GM23338 (cell line): ENCODE measurements around the gene CDH4. TPM values are rescaled to one million over a fixed set of nuclear protein-coding genes. Genes with fewer than 3 reads are reported as not detected.

Experiments used
- ATAC-seq: fragments of 200-7000 bp; cut with Tn5 transposase; 3 replicates; pipeline ENCODE4 v1.9.1; 2020
- DNase-seq: peaks from one replicate; pipeline ENCODE4 v3.0.0-alpha.2; 2015; ENCODE audit warnings: low spot score
- H2AFZ ChIP-seq: fragments of 200-600 bp; sonication (generic); 2 replicates; pipeline ENCODE4 v1.8.0; 2016; ENCODE audit warnings: antibody characterized with exemption, mild to moderate bottlenecking, moderate library complexity
- H3F3A ChIP-seq: fragments of 200-600 bp; sonication (generic); replicated peaks from 2 replicates; pipeline ENCODE4 v1.8.0; 2017; ENCODE audit warnings: antibody characterized with exemption, mixed run types, low read depth
- H3K27ac ChIP-seq: fragments of 200-600 bp; sonication (generic); 2 replicates; pipeline ENCODE4 v1.6.1; 2016; ENCODE audit warnings: low read depth
- H3K27me3 ChIP-seq: fragments of 200-600 bp; sonication (generic); 2 replicates; pipeline ENCODE4 v1.8.0; 2016; ENCODE audit warnings: mild to moderate bottlenecking, mixed run types, moderate library complexity; ENCODE audit not compliant: insufficient read depth
- H3K36me3 ChIP-seq: fragments of 200-600 bp; sonication (generic); 2 replicates; pipeline ENCODE4 v1.8.0; 2016; ENCODE audit warnings: mild to moderate bottlenecking; ENCODE audit not compliant: insufficient read depth
- H3K4me1 ChIP-seq: fragments of 200-600 bp; sonication (generic); 2 replicates; pipeline ENCODE4 v1.8.0; 2016; ENCODE audit warnings: mild to moderate bottlenecking, moderate library complexity; ENCODE audit not compliant: insufficient read depth
- H3K4me2 ChIP-seq: fragments of 200-600 bp; sonication (generic); 2 replicates; pipeline ENCODE4 v1.7.1; 2017; ENCODE audit warnings: mixed run types
- H3K4me3 ChIP-seq: fragments of 200-600 bp; sonication (generic); 2 replicates; pipeline ENCODE4 v1.6.1; 2016; ENCODE audit warnings: mixed run types
- H3K79me2 ChIP-seq: fragments of 200-600 bp; sonication (generic); replicated peaks from 2 replicates; pipeline ENCODE4 v1.8.0; 2017; ENCODE audit warnings: mild to moderate bottlenecking; ENCODE audit not compliant: insufficient read depth
- H3K9me2 ChIP-seq: fragments of 200-600 bp; sonication (generic); 2 replicates; pipeline ENCODE4 v1.8.0; 2017; ENCODE audit not compliant: insufficient read depth
- H4K20me1 ChIP-seq: fragments of 200-600 bp; sonication (generic); replicated peaks from 2 replicates; pipeline ENCODE4 v1.8.0; 2017; ENCODE audit warnings: mild to moderate bottlenecking; ENCODE audit not compliant: insufficient read depth
- H3K27ac Mint-ChIP-seq: 2 replicates; pipeline ENCODE4 v1.8.0; 2020; ENCODE audit warnings: inconsistent platforms, mild to moderate bottlenecking, moderate library complexity, mixed read lengths
- H3K27me3 Mint-ChIP-seq: 3 replicates; pipeline ENCODE4 v1.8.0; 2022; ENCODE audit warnings: low read depth, mild to moderate bottlenecking, moderate library complexity, mixed read lengths, inconsistent platforms; ENCODE audit not compliant: insufficient read depth, poor library complexity
- H3K36me3 Mint-ChIP-seq: 3 replicates; pipeline ENCODE4 v1.8.0; 2021; ENCODE audit warnings: low read depth, mild to moderate bottlenecking, inconsistent platforms, moderate library complexity, mixed read lengths
- H3K4me1 Mint-ChIP-seq: 3 replicates; pipeline ENCODE4 v1.8.0; 2020; ENCODE audit warnings: mild to moderate bottlenecking, inconsistent platforms, mixed read lengths
- H3K4me3 Mint-ChIP-seq: 3 replicates; pipeline ENCODE4 v1.8.0; 2021; ENCODE audit warnings: moderate library complexity, mild to moderate bottlenecking, inconsistent platforms, mixed read lengths
- H3K9me3 Mint-ChIP-seq: 3 replicates; pipeline ENCODE4 v1.8.0; 2020; ENCODE audit warnings: moderate library complexity, mild to moderate bottlenecking, inconsistent platforms, mixed read lengths
- CREB1 ChIP-seq: fragments of 250-450 bp; sonication (Bioruptor Pico); IDR thresholded peaks from 2 replicates; pipeline ENCODE4 v1.5.0; 2020; ENCODE audit warnings: low read depth, mild to moderate bottlenecking, moderate library complexity
- CTCF ChIP-seq, 2 experiments: fragments of 200-600 bp in 1 of 2; sonication (generic) in 1 of 2; conservative IDR thresholded peaks; 2 replicates each; pipeline versions ENCODE4 v1.5.1 to v1.6.1; 2016 to 2017; ENCODE audit warnings: antibody characterized with exemption in 2 of 2, low read depth in 2 of 2, mild to moderate bottlenecking in 2 of 2, moderate library complexity in 1 of 2
- ETS1 ChIP-seq: IDR thresholded peaks from 2 replicates; pipeline ENCODE4 v1.6.1; 2016; ENCODE audit warnings: antibody characterized with exemption
- EZH2 ChIP-seq: fragments of 200-600 bp; sonication (generic); IDR thresholded peaks from one replicate; pipeline ENCODE4 v1.8.0; 2017; ENCODE audit warnings: antibody characterized with exemption, mild to moderate bottlenecking, low read depth; ENCODE audit not compliant: unreplicated experiment
- EZH2phosphoT487 ChIP-seq: fragments of 200-600 bp; sonication (generic); IDR thresholded peaks from one replicate; pipeline ENCODE4 v1.8.1; 2018; ENCODE audit warnings: antibody characterized with exemption; ENCODE audit not compliant: unreplicated experiment
- NANOG ChIP-seq: IDR thresholded peaks from 2 replicates; pipeline ENCODE4 v1.6.1; 2016; ENCODE audit warnings: antibody characterized with exemption, borderline replicate concordance
- POLR2AphosphoS5 ChIP-seq: IDR thresholded peaks from 2 replicates; pipeline ENCODE4 v1.6.1; 2016; ENCODE audit warnings: antibody characterized with exemption, low read depth
- STAT1 ChIP-seq: IDR thresholded peaks from one replicate; pipeline ENCODE4 v1.6.1; 2016; ENCODE audit warnings: antibody characterized with exemption; ENCODE audit not compliant: unreplicated experiment
- ZNF114 ChIP-seq: fragments of 250-450 bp; sonication (Bioruptor Pico); IDR thresholded peaks from 2 replicates; pipeline ENCODE4 v1.5.0; 2020; ENCODE audit warnings: mild to moderate bottlenecking, moderate library complexity
- ZNF462 ChIP-seq: fragments of 250-450 bp; sonication (Bioruptor Pico); IDR thresholded peaks from 2 replicates; pipeline ENCODE4 v1.5.0; 2020; ENCODE audit warnings: mild to moderate bottlenecking, moderate library complexity
- polyA plus RNA-seq: library from polyadenylated mRNA; unstranded; fragments of >200 nt; fragmentation: Nextera tagmentation; extraction: Ambion mirVana; gene quantifications from 2 replicates; pipeline ENCODE4 v1.2.1, GENCODE V29; 2016
- total RNA-seq: library from RNA; depleted of rRNA; stranded (reverse); fragments of >200 nt; shearing (Covaris generic); gene quantifications from 2 replicates; pipeline ENCODE4 v1.2.3, GENCODE V29; 2014

CDH4 gene
- total and polyA plus RNA-seq, 2 experiments from 2014 or later: 1.2 to 4.2 TPM

DNA sequence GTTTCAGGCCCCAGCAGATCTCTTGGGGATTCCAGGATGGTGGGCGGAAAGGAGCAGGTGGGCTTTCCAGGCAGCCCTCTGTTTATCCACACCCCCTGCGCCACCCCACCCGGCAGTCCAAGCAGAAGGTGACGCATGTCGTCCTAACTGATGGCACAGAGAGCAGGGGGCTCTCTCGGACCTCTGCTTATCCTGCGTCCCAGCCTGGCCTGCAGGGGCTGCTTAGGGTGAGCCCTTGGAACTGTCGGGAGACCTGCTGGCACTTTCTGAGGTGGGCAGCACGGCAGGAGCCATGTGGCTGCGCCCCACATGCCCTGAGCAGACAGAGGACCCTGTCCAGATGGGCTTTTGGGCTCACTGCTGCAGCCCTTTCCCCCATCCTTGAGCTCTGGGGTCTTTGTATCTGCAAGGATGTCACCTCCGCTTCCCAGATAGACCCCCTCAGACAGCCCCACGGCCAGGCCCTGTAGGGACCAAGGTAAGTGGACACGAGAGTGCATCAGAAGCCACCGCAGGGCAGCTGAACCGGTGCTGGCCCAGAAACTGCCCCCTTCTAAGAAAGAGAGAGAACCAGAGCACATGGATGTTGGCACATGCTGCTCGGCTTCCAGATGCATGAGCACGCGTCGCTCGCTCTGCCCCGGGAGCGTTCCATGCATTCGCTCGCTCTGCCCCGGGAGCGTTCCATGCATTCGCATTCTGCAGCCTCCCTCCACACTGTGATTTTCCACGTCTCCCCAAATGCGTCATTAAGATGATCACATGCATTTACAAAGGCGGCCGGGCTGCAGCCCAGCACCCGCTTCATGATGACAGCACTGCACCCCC lies 566.9 kb downstream of the CDH4 start:
- Mint-ChIP-seq H3K27ac (no peak overlapping the region), H3K4me3 (no peak overlapping the region), H3K36me3 (no peaks in the 10 kb centered on the region), H3K27me3 (peaks cover 17% of the 10 kb centered on the region), H3K9me3 (peaks cover 4% of the 10 kb centered on the region; the same call in 2 of the 3 replicates), H3K4me1 (peaks cover 14% of the 10 kb centered on the region; the same call in 2 of the 3 replicates)
- H3K79me2 ChIP-seq: no peaks in the 10 kb centered on the region
- H2AFZ ChIP-seq: no peak overlapping the region
- no peak overlapping the region for H3K4me2 ChIP-seq
- H3K36me3 ChIP-seq: no peaks in the 10 kb centered on the region
- no peak for TF ChIP-seq STAT1
- TF ChIP-seq ZNF114 (CRISPR knock-in tag): no peak
- TF ChIP-seq CREB1: no peak
- TF ChIP-seq POLR2AphosphoS5: no peak
- no peak for TF ChIP-seq EZH2
- no peaks in the 10 kb centered on the region for H3K9me2 ChIP-seq
- no peak overlapping the region for H3K4me3 ChIP-seq
- no peak for DNase-seq
- no peaks in the 10 kb centered on the region for H4K20me1 ChIP-seq
- H3K27me3 ChIP-seq: no peaks in the 10 kb centered on the region
- H3F3A ChIP-seq: no peaks in the 10 kb centered on the region
- H3K4me1 ChIP-seq: no peaks in the 10 kb centered on the region
- no peak for ATAC-seq
- H3K27ac ChIP-seq: no peak overlapping the region

GRCh38 chr20:61819574-61819846 lies 567.4 kb downstream of the CDH4 start:
- H3K4me3 ChIP-seq: no peak overlapping the region
- H3K4me3 Mint-ChIP-seq: no peak overlapping the region
- no peak overlapping the region for H2AFZ ChIP-seq
- H3K27me3 ChIP-seq: no peaks in the 10 kb centered on the region
- H3K27ac Mint-ChIP-seq: no peak overlapping the region
- no peaks in the 10 kb centered on the region for H3K79me2 ChIP-seq
- H3F3A ChIP-seq: no peaks in the 10 kb centered on the region
- no peaks in the 10 kb centered on the region for H4K20me1 ChIP-seq
- H3K4me1 ChIP-seq: no peaks in the 10 kb centered on the region
- peaks cover 4% of the 10 kb centered on the region; the same call in 2 of the 3 replicates for H3K9me3 Mint-ChIP-seq
- no peaks in the 10 kb centered on the region for H3K9me2 ChIP-seq
- ATAC-seq (no peak), DNase-seq (no peak)
- H3K27me3 Mint-ChIP-seq: peaks cover 19% of the 10 kb centered on the region
- no peaks in the 10 kb centered on the region for H3K36me3 Mint-ChIP-seq
- H3K4me1 Mint-ChIP-seq: peaks cover 14% of the 10 kb centered on the region; the same call in 2 of the 3 replicates
- H3K36me3 ChIP-seq: no peaks in the 10 kb centered on the region
- no peak overlapping the region for H3K4me2 ChIP-seq
- H3K27ac ChIP-seq: no peak overlapping the region
- TF ChIP-seq NANOG: no peak
- no peak for TF ChIP-seq ETS1
- TF ChIP-seq EZH2phosphoT487: no peak
- TF ChIP-seq EZH2: no peak
- no peak for TF ChIP-seq ZNF114 (CRISPR knock-in tag)
- TF ChIP-seq POLR2AphosphoS5: no peak
- TF ChIP-seq CTCF (conservative IDR thresholded peaks at IDR 0.05; ENCODE audit: low read depth in 2 of 2): no peak
- TF ChIP-seq ZNF462: no peak
- no peak for TF ChIP-seq CREB1
- TF ChIP-seq STAT1: no peak
